CD4-positive, alpha-beta T cell (primary cell): ENCODE results near the gene OR1L4. TPM values are rescaled to one million over a fixed set of nuclear protein-coding genes. Genes with fewer than 3 reads are reported as not detected.

Source experiments
- ATAC-seq: fragments of 200-7000 bp; cut with Tn5 transposase; one replicate; pipeline ENCODE4 v1.10.0; 2022; ENCODE audit warnings: mild to moderate bottlenecking; ENCODE audit not compliant: poor library complexity
- CTCF ChIA-PET: fragments of 350-600 bp; sonication (Branson Sonifier 250); formaldehyde crosslinking; loops from one replicate; lab custom pipeline; 2021; ENCODE audit warnings: antibody characterized with exemption, inconsistent platforms; lab: Charles Lee
- POLR2A ChIA-PET: fragments of 350-600 bp; sonication (Branson Sonifier 250); formaldehyde crosslinking; loops from one replicate; lab custom pipeline; 2021; ENCODE audit warnings: antibody characterized with exemption, inconsistent platforms; lab: Charles Lee
- DNase-seq, 14 experiments: peaks; one replicate each; pipeline ENCODE4 v3.0.0-alpha.2; 2013 to 2020; ENCODE audit warnings: mixed read lengths in 2 of 14
- H3K27ac ChIP-seq, 2 donors: one replicate each; pipeline versions ENCODE4 v1.5.1 to v1.7.0; 2013; ENCODE audit warnings: low read length in 2 of 2, low read depth in 1 of 2, mild to moderate bottlenecking in 1 of 2
- H3K27me3 ChIP-seq, 2 experiments: 1 replicate in 1 of 2; 2 replicates in 1 of 2; pipeline versions ENCODE4 v1.6.1 to v1.7.0; 2013; ENCODE audit warnings: low read length in 2 of 2, control low read depth in 1 of 2, mild to moderate bottlenecking in 1 of 2, moderate library complexity in 1 of 2; ENCODE audit not compliant: insufficient read depth in 2 of 2, control insufficient read depth in 1 of 2
- H3K36me3 ChIP-seq: one replicate; pipeline ENCODE4 v1.6.1; 2013; ENCODE audit warnings: low read length, control low read depth; ENCODE audit not compliant: insufficient read depth
- H3K4me1 ChIP-seq: one replicate; pipeline ENCODE4 v1.6.1; 2013; ENCODE audit warnings: low read length, control low read depth; ENCODE audit not compliant: insufficient read depth
- H3K4me3 ChIP-seq: one replicate; pipeline ENCODE4 v1.5.1; 2013; ENCODE audit warnings: mild to moderate bottlenecking, low read length, moderate library complexity
- H3K9me3 ChIP-seq, 2 experiments: 1 replicate in 1 of 2; 2 replicates in 1 of 2; pipeline versions ENCODE4 v1.6.1 to v1.7.0; 2013; ENCODE audit warnings: low read length in 2 of 2, mild to moderate bottlenecking in 2 of 2, control low read depth in 1 of 2, moderate library complexity in 1 of 2; ENCODE audit not compliant: control insufficient read depth in 1 of 2, insufficient read depth in 1 of 2
- H3K27ac Mint-ChIP-seq: one replicate; pipeline ENCODE4 v1.8.0; 2020; ENCODE audit warnings: mixed read lengths
- H3K27me3 Mint-ChIP-seq: one replicate; pipeline ENCODE4 v1.8.0; 2021; ENCODE audit warnings: mixed read lengths
- H3K36me3 Mint-ChIP-seq: one replicate; pipeline ENCODE4 v1.8.0; 2021; ENCODE audit warnings: low read depth, mixed read lengths
- H3K4me1 Mint-ChIP-seq: one replicate; pipeline ENCODE4 v1.8.0; 2021; ENCODE audit warnings: low read depth, mixed read lengths
- H3K4me3 Mint-ChIP-seq: one replicate; pipeline ENCODE4 v1.8.0; 2020; ENCODE audit warnings: mild to moderate bottlenecking, mixed read lengths
- H3K9me3 Mint-ChIP-seq: one replicate; pipeline ENCODE4 v1.8.0; 2020; ENCODE audit warnings: mixed read lengths
- CTCF ChIP-seq: fragments of 200-600 bp; IDR thresholded peaks from one replicate; pipeline ENCODE4 v1.8.0; 2022; ENCODE audit warnings: antibody characterized with exemption, mild to moderate bottlenecking
- intact Hi-C, 2 experiments: fragments of 100-400 bp; cut with DNase I in 1 of 2; cut with micrococcal nuclease in 1 of 2; formaldehyde crosslinking; loops; one replicate each; pipeline versions ENCODE4 v1.15.1 to v1.9.0; 2023 to 2025; cut with DNase I, micrococcal nuclease
- total RNA-seq, 174 experiments: library from RNA in 2 of 174; stranded (reverse) in 2 of 174; gene quantifications; one replicate each; pipeline ENCODE4 v1.2.3 and lab custom pipeline; 2021 to 2026

Gene OR1L4
- total RNA-seq, 2 experiments from 2014 or later, result not detected

- ChIA-PET POLR2A (no interaction called here), CTCF (no interaction called here)
- Mint-ChIP-seq H3K36me3 (peaks cover 5% of the 10 kb centered on the region), H3K27me3 (no peaks in the 10 kb centered on the region), H3K9me3 (peaks cover 24% of the 10 kb centered on the region), H3K4me1 (no peaks in the 10 kb centered on the region), H3K4me3 (no peak overlapping the region), H3K27ac (no peak overlapping the region)
- TF ChIP-seq CTCF, result no peak
- Histone ChIP-seq H3K27me3 (no peaks in the 10 kb centered on the region), H3K9me3 (peaks cover 0 to 8% of the 10 kb centered on the region in 2 experiments), H3K36me3 (no peaks in the 10 kb centered on the region), H3K4me3 (no peak overlapping the region), H3K4me1 (no peaks in the 10 kb centered on the region), H3K27ac (no peak overlapping the region)
- intact Hi-C loops, result no loop called here
- ATAC-seq (no peak), DNase-seq (no peak)
These were observed 5.8 kb upstream of the OR1L4 start for GRCh38 chr9:122718038-122718437.

DNA sequence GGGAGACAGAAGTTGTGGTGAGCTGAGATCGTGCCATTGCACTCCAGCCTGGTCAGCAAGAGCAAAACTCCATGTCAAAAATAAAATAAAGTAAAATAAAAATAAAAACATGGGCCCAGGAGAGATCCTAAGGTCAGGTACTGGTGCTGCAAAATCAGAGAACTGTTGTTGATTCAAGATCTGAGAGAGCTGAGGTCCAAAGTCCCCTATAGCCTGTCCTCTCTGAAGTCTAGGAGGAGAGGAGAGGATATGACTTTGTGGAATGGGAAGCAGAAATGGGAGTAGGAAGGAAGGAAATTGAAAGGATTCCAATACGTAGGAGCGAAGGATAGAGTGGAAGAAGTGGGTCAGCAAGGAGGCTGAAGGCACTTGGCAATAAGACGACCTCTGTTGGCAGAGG, 4.6 kb upstream of the OR1L4 start:
- Histone ChIP-seq H3K4me1 (no peaks in the 10 kb centered on the region), H3K4me3 (no peak overlapping the region), H3K27me3 (no peaks in the 10 kb centered on the region), H3K9me3 (peaks cover 4 to 20% of the 10 kb centered on the region in 2 experiments), H3K27ac (no peak overlapping the region), H3K36me3 (no peaks in the 10 kb centered on the region)
- no peak for ATAC-seq
- Mint-ChIP-seq H3K27me3 (no peaks in the 10 kb centered on the region), H3K9me3 (peaks cover 25% of the 10 kb centered on the region), H3K4me3 (no peak overlapping the region), H3K4me1 (no peaks in the 10 kb centered on the region), H3K36me3 (peaks cover 9% of the 10 kb centered on the region), H3K27ac (no peak overlapping the region)
- DNase-seq, result no peak
- no peak for TF ChIP-seq CTCF
- intact Hi-C loops, result no loop called here
- ChIA-PET POLR2A (no interaction called here), CTCF (no interaction called here)

DNA sequence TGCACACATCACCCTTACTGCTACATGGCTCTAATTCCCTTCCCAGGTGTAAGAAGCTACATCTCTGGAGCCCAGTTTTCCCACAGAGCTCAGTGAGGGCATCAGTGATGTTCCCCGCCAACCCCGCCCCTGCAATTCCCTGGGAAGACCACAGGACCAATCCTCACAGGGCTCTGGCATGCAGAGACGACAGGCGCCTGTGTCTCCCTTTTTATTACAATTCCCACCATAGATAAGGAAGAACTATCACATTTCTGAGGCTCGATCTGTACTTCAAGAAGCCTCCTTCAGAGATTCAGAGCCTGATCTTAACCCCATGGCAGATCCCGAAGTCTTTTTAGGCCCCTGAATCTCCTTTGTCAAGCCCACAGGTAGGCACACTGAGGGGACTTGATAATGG, 18.2 kb downstream of the OR1L4 start, which contains the start of gene OR1L6:
TSS of gene OR1L6 (plus strand) at position 301 of the 400 bp plus-strand sequence. CDS start 7,545 bp downstream, outside the sequence.
- intact Hi-C loops, result no loop called here
- Histone ChIP-seq H3K27ac (no peak within 1 kb of the TSS), H3K4me1 (no peaks in the 10 kb centered on the region), H3K27me3 (no peaks in the 10 kb centered on the region), H3K4me3 (no peak within 1 kb of the TSS), H3K9me3 (peaks cover 0 to 2% of the 10 kb centered on the region in 2 experiments), H3K36me3 (no peaks in the 10 kb centered on the region)
- POLR2A ChIA-PET, result no interaction called here
- Mint-ChIP-seq H3K27me3 (no peaks in the 10 kb centered on the region), H3K4me3 (no peak within 1 kb of the TSS), H3K4me1 (no peaks in the 10 kb centered on the region), H3K27ac (no peak within 1 kb of the TSS), H3K36me3 (no peaks in the 10 kb centered on the region), H3K9me3 (no peaks in the 10 kb centered on the region)
- no peak for TF ChIP-seq CTCF
- CTCF ChIA-PET, result no interaction called here
- DNase-seq (no peak), ATAC-seq (no peak)
